PC-9 (cell line): ENCODE results near the gene TBC1D2B.

Experiments
- CTCF ChIP-seq: fragments of 200-600 bp; sonication (generic); conservative IDR thresholded peaks from 2 replicates; pipeline ENCODE4 v1.6.1; 2017; ENCODE audit warnings: mixed run types, antibody characterized with exemption, mild to moderate bottlenecking, moderate library complexity
- EZH2 ChIP-seq: fragments of 200-600 bp; sonication (generic); IDR thresholded peaks from 2 replicates; pipeline ENCODE4 v1.8.0; 2017; ENCODE audit warnings: antibody characterized with exemption, low read depth

GRCh38 chr15:78057803-78058202, 19.7 kb downstream of the TBC1D2B start:
- TF ChIP-seq CTCF (no peak), EZH2 (no peak)
